GM12873 (cell line): ENCODE measurements around the gene C6.

ENCODE experiments used
- TF ChIP-seq, protein P1 (sequence below): IDR thresholded peaks from 2 replicates; pipeline ENCODE4 v1.5.1; 2012; ENCODE audit warnings: low read depth, mild to moderate bottlenecking, moderate library complexity, low read length, control low read depth; ENCODE audit not compliant: insufficient read depth; ENCODE audit errors: missing control alignments

C6 gene

DNA sequence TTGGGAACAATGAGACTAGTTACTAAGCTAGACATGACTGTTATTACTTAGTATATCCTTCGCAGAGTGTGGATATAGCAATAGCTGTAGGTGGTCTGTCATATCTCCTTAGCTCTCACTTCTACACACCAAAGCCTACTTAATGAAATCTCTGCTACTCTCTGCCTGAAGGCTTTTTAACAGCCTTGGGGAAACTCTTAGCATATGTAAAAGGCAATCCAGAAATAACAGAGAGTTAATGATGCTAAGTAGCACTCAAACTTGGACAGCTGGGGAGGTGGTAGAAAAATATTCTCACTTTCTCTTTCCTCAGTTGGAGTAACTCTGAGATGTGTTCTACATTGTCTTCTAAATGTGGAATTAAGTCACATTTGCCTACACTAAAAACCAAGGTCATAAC is 30.2 kb upstream of the C6 start:
- TF ChIP-seq, protein P1, sequence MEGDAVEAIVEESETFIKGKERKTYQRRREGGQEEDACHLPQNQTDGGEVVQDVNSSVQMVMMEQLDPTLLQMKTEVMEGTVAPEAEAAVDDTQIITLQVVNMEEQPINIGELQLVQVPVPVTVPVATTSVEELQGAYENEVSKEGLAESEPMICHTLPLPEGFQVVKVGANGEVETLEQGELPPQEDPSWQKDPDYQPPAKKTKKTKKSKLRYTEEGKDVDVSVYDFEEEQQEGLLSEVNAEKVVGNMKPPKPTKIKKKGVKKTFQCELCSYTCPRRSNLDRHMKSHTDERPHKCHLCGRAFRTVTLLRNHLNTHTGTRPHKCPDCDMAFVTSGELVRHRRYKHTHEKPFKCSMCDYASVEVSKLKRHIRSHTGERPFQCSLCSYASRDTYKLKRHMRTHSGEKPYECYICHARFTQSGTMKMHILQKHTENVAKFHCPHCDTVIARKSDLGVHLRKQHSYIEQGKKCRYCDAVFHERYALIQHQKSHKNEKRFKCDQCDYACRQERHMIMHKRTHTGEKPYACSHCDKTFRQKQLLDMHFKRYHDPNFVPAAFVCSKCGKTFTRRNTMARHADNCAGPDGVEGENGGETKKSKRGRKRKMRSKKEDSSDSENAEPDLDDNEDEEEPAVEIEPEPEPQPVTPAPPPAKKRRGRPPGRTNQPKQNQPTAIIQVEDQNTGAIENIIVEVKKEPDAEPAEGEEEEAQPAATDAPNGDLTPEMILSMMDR, result no peak

DNA sequence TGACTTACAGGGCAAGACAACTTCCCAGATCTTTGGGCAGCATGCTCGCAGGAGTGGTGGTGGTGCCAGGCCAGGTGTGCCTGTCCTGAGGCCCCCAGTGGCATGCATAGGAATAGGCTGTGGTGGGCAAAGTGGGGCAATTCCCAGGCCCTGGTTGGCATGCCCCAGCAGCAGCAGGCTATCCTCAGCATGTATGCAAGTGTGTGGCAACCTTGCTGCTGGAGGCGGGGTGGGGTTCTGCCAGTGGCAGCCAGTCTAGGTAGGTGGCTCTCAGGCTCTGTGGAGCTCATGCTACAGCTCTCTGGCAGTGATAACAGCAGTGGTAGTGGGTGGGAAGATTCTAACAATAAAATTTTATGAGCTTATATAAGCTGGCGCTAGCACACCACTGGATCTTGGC is 27.7 kb upstream of the C6 start:
- TF ChIP-seq, protein P1, result no peak

GRCh38 chr5:41240390-41240789 is 27.1 kb upstream of the C6 start:
- TF ChIP-seq, protein P1, result no peak

- TF ChIP-seq, protein P1, result no peak
These were observed 21.1 kb upstream of the C6 start for GRCh38 chr5:41234475-41234874.

DNA sequence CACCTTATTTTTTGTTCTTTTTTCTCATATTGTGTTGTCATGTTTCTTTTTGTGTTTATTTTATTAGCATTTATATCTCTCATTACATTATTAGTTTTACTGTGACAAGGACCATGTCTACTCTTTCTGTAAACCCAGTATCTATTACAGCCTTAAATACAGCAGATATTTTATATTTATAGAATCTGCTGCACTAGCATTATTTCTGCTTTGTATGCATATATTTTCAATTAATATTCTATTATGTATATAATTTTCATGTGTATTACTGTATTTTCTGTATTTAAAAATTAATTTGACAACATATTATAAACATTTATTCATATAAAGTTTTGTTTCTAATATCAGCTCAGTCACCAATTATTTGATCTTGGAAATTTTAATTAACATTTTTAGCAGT is 19.5 kb upstream of the C6 start:
- TF ChIP-seq, protein P1, result no peak

DNA sequence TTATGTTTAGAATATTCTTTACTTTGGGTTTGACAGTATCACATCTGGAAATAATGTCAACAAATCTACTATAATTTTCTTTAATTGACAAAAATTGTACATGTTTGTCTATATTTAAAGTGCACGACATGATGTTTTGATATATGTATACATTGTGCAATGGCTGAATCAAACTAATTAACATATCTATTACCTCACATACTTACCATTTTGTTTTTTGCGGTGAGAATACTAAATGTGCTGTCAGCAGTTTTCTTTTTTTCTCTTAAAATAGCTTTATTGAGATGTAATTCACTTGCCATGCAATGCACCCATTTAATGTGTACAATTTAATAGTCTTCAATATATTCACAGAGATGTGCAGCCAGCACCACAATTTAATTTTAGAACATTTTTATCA is 10.6 kb upstream of the C6 start:
- TF ChIP-seq, protein P1, result no peak

DNA sequence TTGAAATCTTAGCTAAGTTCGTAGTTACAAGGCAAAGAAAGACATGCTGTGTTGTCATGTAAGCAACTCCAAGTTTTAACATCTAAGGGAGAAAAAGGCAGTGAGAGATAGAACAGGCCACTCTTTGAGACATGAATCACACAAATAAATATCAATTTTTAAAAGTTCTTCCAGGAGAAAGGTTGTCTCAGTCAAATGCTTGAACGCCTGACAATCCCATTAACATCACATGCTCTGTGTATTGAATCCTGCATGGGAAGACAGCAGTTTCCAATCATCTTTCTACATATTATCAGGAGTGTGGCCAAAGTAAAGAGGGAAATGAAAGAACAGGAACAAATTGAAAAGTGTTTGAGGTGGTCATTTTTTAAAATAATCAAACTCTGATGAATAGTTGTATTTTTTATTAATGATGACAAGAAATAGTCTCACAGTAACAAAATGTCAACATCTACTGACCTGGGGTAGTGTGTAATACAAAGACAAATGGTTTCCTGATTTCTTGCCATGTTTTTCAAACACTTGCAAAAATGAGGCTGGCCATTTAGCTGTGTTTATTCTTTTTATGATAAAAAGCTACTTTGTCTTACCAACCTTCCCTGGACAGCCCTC is 6.4 kb upstream of the C6 start:
- TF ChIP-seq, protein P1, result no peak
